ENCODE measurements around the gene SMIM36.
"Not testable (repeated sequence)": the region's sequence is repeated elsewhere in the genome, so short reads cannot be mapped to it uniquely, and the experiment has no call there.

Gene SMIM36

GRCh38 chr17:55501626-55502025 is 9.6 kb downstream of the SMIM36 start:
- not testable (repeated sequence) for DNase-seq

GRCh38 chr17:55500103-55500502 is 11.1 kb downstream of the SMIM36 start:
- DNase-seq: no peak

- no peak for DNase-seq
Measured at GRCh38 chr17:55496094-55496881, 15.0 kb downstream of the SMIM36 start.

GRCh38 chr17:55495239-55495638 is 16.0 kb downstream of the SMIM36 start:
- no peak for DNase-seq

- DNase-seq: no peak
Measured at GRCh38 chr17:55492781-55493341, 18.4 kb downstream of the SMIM36 start.

GRCh38 chr17:55490376-55490775 is 20.9 kb downstream of the SMIM36 start:
- no peak for DNase-seq

GRCh38 chr17:55487695-55488432 is 23.4 kb downstream of the SMIM36 start:
- no peak for DNase-seq

GRCh38 chr17:55484575-55484974 is 26.7 kb downstream of the SMIM36 start:
- no peak for DNase-seq

- DNase-seq: no peak
Measured at GRCh38 chr17:55482591-55483389, 28.5 kb downstream of the SMIM36 start.

- no peak for DNase-seq
Measured at GRCh38 chr17:55480631-55481315, 30.5 kb downstream of the SMIM36 start.

- no peak for DNase-seq
Measured at GRCh38 chr17:55479903-55480302, 31.3 kb downstream of the SMIM36 start.

GRCh38 chr17:55478971-55479370 is 32.3 kb downstream of the SMIM36 start:
- no peak for DNase-seq

GRCh38 chr17:55466671-55467070 is 44.6 kb downstream of the SMIM36 start:
- no peak for DNase-seq

GRCh38 chr17:55465771-55466170 is 45.5 kb downstream of the SMIM36 start:
- not testable (repeated sequence) for DNase-seq

- DNase-seq: no peak
Measured at GRCh38 chr17:55463600-55463999, 47.7 kb downstream of the SMIM36 start.

GRCh38 chr17:55462711-55463110 is 48.5 kb downstream of the SMIM36 start:
- no peak for DNase-seq

- no peak for DNase-seq
Measured at GRCh38 chr17:55462234-55462633, 49.0 kb downstream of the SMIM36 start.

- no peak for DNase-seq
Measured at GRCh38 chr17:55458978-55459377, 52.3 kb downstream of the SMIM36 start.

GRCh38 chr17:55458287-55458900 is 52.9 kb downstream of the SMIM36 start:
- no peak for DNase-seq

GRCh38 chr17:55456307-55457240 is 54.7 kb downstream of the SMIM36 start:
- no peak for DNase-seq

All from T-helper 9 cell (primary cell).